Measurements from ENCODE around the gene PFKP.
"Not testable (repeated sequence)": the region's sequence is repeated elsewhere in the genome, so short reads cannot be mapped to it uniquely, and the experiment has no call there.

PFKP gene

GRCh38 chr10:3150366-3150765 is 83.0 kb downstream of the PFKP start:
- no peak for ATAC-seq
- DNase-seq (ENCODE audit: low spot score in 2 of 2) = no peak
- Mint-ChIP-seq H3K27ac (peak overlapping the region; percentile 64), H3K36me3 (peaks cover 100% of the 10 kb centered on the region), H3K9me3 (no peaks in the 10 kb centered on the region), H3K4me1 (peaks cover 20% of the 10 kb centered on the region), H3K4me3 (no peak overlapping the region)

GRCh38 chr10:3150961-3151360 is 83.6 kb downstream of the PFKP start:
- DNase-seq (ENCODE audit: low spot score in 2 of 2) (no peak), ATAC-seq (no peak)
- H3K4me3 Mint-ChIP-seq = no peak overlapping the region
- peaks cover 100% of the 10 kb centered on the region for H3K36me3 Mint-ChIP-seq
- H3K4me1 Mint-ChIP-seq = peaks cover 20% of the 10 kb centered on the region
- no peaks in the 10 kb centered on the region for H3K9me3 Mint-ChIP-seq
- no peak overlapping the region for H3K27ac Mint-ChIP-seq

GRCh38 chr10:3151889-3152565 is 84.7 kb downstream of the PFKP start:
- no peak for DNase-seq (ENCODE audit: low spot score in 2 of 2)
- ATAC-seq = no peak
- H3K4me1 Mint-ChIP-seq = peaks cover 20% of the 10 kb centered on the region
- peaks cover 100% of the 10 kb centered on the region for H3K36me3 Mint-ChIP-seq
- no peaks in the 10 kb centered on the region for H3K9me3 Mint-ChIP-seq
- peak overlapping the region; percentile 90 for H3K27ac Mint-ChIP-seq
- no peak overlapping the region for H3K4me3 Mint-ChIP-seq

- no peak overlapping the region for H3K4me3 Mint-ChIP-seq
- DNase-seq (ENCODE audit: low spot score in 2 of 2) (no peak), ATAC-seq (no peak)
- H3K4me1 Mint-ChIP-seq = peaks cover 20% of the 10 kb centered on the region
- peaks cover 100% of the 10 kb centered on the region for H3K36me3 Mint-ChIP-seq
- no peaks in the 10 kb centered on the region for H3K9me3 Mint-ChIP-seq
- peak overlapping the region; percentile 90 for H3K27ac Mint-ChIP-seq
Measured at GRCh38 chr10:3152566-3152935, 85.2 kb downstream of the PFKP start.

- DNase-seq (ENCODE audit: low spot score in 2 of 2) (no peak), ATAC-seq (no peak)
- H3K4me1 Mint-ChIP-seq = peaks cover 20% of the 10 kb centered on the region
- H3K27ac Mint-ChIP-seq = peak overlapping the region; percentile 15
- H3K9me3 Mint-ChIP-seq = no peaks in the 10 kb centered on the region
- H3K36me3 Mint-ChIP-seq = peaks cover 100% of the 10 kb centered on the region
- H3K4me3 Mint-ChIP-seq = no peak overlapping the region
Measured at GRCh38 chr10:3154666-3155065, 87.3 kb downstream of the PFKP start.

GRCh38 chr10:3159152-3159551 is 91.8 kb downstream of the PFKP start:
- Mint-ChIP-seq H3K4me3 (no peak overlapping the region), H3K27ac (no peak overlapping the region), H3K4me1 (peaks cover 8% of the 10 kb centered on the region), H3K36me3 (peaks cover 100% of the 10 kb centered on the region), H3K9me3 (no peaks in the 10 kb centered on the region)
- DNase-seq (ENCODE audit: low spot score in 2 of 2) = no peak
- no peak for ATAC-seq

GRCh38 chr10:3162533-3162932 is 95.2 kb downstream of the PFKP start:
- Mint-ChIP-seq H3K36me3 (peaks cover 100% of the 10 kb centered on the region), H3K4me3 (no peak overlapping the region), H3K27ac (no peak overlapping the region), H3K4me1 (peaks cover under 1% of the 10 kb centered on the region), H3K9me3 (no peaks in the 10 kb centered on the region)
- no peak for ATAC-seq
- no peak for DNase-seq (ENCODE audit: low spot score in 2 of 2)

GRCh38 chr10:3163879-3164278 is 96.5 kb downstream of the PFKP start:
- peaks cover 100% of the 10 kb centered on the region for H3K36me3 Mint-ChIP-seq
- H3K27ac Mint-ChIP-seq = no peak overlapping the region
- H3K4me3 Mint-ChIP-seq = no peak overlapping the region
- DNase-seq (ENCODE audit: low spot score in 2 of 2) (no peak), ATAC-seq (no peak)
- H3K4me1 Mint-ChIP-seq = peaks cover 12% of the 10 kb centered on the region
- no peaks in the 10 kb centered on the region for H3K9me3 Mint-ChIP-seq

- no peak overlapping the region for H3K4me3 Mint-ChIP-seq
- no peak overlapping the region for H3K27ac Mint-ChIP-seq
- H3K4me1 Mint-ChIP-seq = peaks cover 19% of the 10 kb centered on the region
- ATAC-seq (no peak), DNase-seq (ENCODE audit: low spot score in 2 of 2) (no peak)
- H3K36me3 Mint-ChIP-seq = peaks cover 100% of the 10 kb centered on the region
- H3K9me3 Mint-ChIP-seq = no peaks in the 10 kb centered on the region
Measured at GRCh38 chr10:3165196-3165595, 97.8 kb downstream of the PFKP start.

GRCh38 chr10:3166496-3167290 is 99.3 kb downstream of the PFKP start:
- H3K27ac Mint-ChIP-seq = no peak overlapping the region
- H3K4me1 Mint-ChIP-seq = peaks cover 19% of the 10 kb centered on the region
- ATAC-seq (no peak), DNase-seq (ENCODE audit: low spot score in 2 of 2) (no peak)
- H3K36me3 Mint-ChIP-seq = peaks cover 99% of the 10 kb centered on the region
- H3K9me3 Mint-ChIP-seq = no peaks in the 10 kb centered on the region
- no peak overlapping the region for H3K4me3 Mint-ChIP-seq

GRCh38 chr10:3167611-3168330 is 100.4 kb downstream of the PFKP start:
- peaks cover 99% of the 10 kb centered on the region for H3K36me3 Mint-ChIP-seq
- ATAC-seq (no peak), DNase-seq (ENCODE audit: low spot score in 2 of 2) (no peak)
- H3K4me3 Mint-ChIP-seq = no peak overlapping the region
- H3K4me1 Mint-ChIP-seq = peaks cover 21% of the 10 kb centered on the region
- H3K9me3 Mint-ChIP-seq = no peaks in the 10 kb centered on the region
- H3K27ac Mint-ChIP-seq = peak overlapping the region; percentile 26

GRCh38 chr10:3169271-3169670 is 101.9 kb downstream of the PFKP start:
- H3K36me3 Mint-ChIP-seq = peaks cover 89% of the 10 kb centered on the region
- DNase-seq (ENCODE audit: low spot score in 2 of 2) = no peak

GRCh38 chr10:3169673-3170072 is 102.3 kb downstream of the PFKP start:
- H3K9me3 Mint-ChIP-seq = no peaks in the 10 kb centered on the region
- H3K27ac Mint-ChIP-seq = no peak overlapping the region
- ATAC-seq = no peak
- peaks cover 30% of the 10 kb centered on the region for H3K4me1 Mint-ChIP-seq
- no peak for DNase-seq (ENCODE audit: low spot score in 2 of 2)
- H3K36me3 Mint-ChIP-seq = peaks cover 85% of the 10 kb centered on the region
- H3K4me3 Mint-ChIP-seq = no peak overlapping the region

More at GRCh38 chr10:3169271-3169670, 101.9 kb downstream of the PFKP start:
- Mint-ChIP-seq H3K9me3 (no peaks in the 10 kb centered on the region), H3K4me1 (peaks cover 30% of the 10 kb centered on the region), H3K4me3 (no peak overlapping the region), H3K27ac (no peak overlapping the region)
- ATAC-seq = no peak

GRCh38 chr10:3171488-3171887 is 104.1 kb downstream of the PFKP start:
- peak overlapping the region; percentile 94 for H3K27ac Mint-ChIP-seq
- not testable (repeated sequence) for DNase-seq (ENCODE audit: low spot score in 2 of 2)

GRCh38 chr10:3172081-3172445 is 104.7 kb downstream of the PFKP start:
- Mint-ChIP-seq H3K4me3 (peak overlapping the region; percentile 75), H3K36me3 (peaks cover 62% of the 10 kb centered on the region), H3K9me3 (no peaks in the 10 kb centered on the region), H3K27ac (peak overlapping the region; percentile 94), H3K4me1 (peaks cover 30% of the 10 kb centered on the region)
- ATAC-seq (peak; percentile 39), DNase-seq (ENCODE audit: low spot score in 2 of 2) (no peak)

More at GRCh38 chr10:3171488-3171887, 104.1 kb downstream of the PFKP start:
- Mint-ChIP-seq H3K4me1 (peaks cover 30% of the 10 kb centered on the region), H3K4me3 (peak overlapping the region; percentile 75), H3K36me3 (peaks cover 67% of the 10 kb centered on the region)
- not testable (repeated sequence) for ATAC-seq, H3K9me3 Mint-ChIP-seq

Data from stimulated activated effector memory CD8-positive, alpha-beta T cell treated with anti-CD3 and anti-CD28 coated beads, Interleukin-12 subunit alpha, Interleukin-12 subunit beta, amount 100 ng/mL, for 72 hours (primary cell).